NCI-H2227 (cell line): ENCODE measurements around the gene DYNC1H1.

Experiments
- DNase-seq: peaks from one replicate; lab custom pipeline; 2025; ENCODE audit not compliant: unreplicated experiment; lab: John Stamatoyannopoulos, UW

DYNC1H1 gene

DNA sequence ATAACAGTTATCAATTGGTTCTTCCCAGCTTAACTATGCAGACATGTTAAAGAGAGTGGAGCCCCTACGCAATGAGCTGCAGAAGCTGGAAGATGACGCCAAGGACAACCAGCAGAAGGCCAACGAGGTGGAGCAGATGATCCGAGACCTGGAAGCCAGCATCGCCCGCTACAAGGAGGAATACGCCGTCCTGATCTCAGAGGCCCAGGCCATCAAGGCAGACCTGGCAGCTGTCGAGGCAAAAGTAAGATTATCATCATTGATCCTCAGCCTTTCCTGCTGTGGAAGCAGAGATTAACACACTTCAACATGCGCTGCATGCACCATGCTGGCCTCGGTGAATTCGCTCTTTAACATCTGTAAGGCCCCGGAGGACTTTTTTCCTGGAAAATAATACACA is 68.9 kb downstream of the DYNC1H1 start:
- no peak for DNase-seq

DNA sequence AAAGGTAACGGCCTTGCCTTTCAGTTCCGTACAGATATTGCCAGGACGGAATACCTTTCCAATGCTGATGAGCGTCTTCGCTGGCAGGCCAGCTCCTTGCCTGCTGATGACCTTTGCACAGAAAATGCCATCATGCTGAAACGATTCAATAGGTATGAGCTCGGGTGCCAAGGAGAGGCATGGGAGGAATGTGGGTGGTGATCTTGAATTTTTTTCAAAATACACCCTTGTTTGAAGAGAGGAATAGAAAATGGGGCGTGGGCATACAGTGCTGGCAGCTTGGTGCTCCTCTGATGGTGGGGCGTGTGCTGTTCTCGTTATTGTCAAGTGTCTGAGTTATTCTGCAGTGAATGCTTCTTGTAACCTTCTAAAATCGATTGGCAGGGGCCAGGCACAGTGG is 69.9 kb downstream of the DYNC1H1 start:
- DNase-seq = no peak

DNA sequence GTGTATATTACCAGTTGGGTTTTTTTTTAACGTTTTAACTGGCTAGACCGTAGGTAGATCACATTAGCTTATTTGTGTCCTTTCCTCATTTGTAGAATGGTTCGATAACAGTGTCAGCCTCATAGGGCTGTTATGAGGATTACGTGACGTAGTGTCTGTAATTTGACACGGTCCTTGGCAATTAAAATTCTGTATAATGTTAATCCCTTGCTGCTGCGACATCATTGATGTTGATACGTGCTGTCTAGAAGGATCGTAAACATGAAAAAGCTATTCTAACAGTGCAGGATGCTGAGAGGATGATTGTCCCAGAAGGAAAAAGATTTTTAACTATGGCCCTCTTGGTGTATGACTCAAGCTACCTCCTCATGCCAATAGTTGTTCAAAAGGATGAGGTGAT is 71.5 kb downstream of the DYNC1H1 start:
- DNase-seq = no peak

DNA sequence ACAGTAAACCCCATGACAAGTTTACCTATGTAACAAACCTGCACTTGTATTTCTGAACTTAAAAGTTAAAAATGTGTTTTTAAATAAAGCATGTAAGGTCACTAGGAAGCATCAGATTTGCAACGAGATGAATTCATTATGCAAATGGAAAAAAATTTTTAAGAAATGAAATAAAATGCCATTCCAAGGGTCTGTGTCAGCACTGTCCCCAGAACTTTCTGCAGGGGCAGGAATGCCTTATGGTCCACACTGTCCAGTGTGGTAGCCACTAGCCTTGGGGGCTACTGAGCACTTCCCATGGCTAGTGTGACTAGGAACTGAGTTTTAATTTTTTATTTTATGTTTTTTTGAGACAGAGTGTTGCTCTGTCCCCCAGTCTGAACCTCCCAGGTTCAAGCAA is 73.3 kb downstream of the DYNC1H1 start:
- no peak for DNase-seq

DNA sequence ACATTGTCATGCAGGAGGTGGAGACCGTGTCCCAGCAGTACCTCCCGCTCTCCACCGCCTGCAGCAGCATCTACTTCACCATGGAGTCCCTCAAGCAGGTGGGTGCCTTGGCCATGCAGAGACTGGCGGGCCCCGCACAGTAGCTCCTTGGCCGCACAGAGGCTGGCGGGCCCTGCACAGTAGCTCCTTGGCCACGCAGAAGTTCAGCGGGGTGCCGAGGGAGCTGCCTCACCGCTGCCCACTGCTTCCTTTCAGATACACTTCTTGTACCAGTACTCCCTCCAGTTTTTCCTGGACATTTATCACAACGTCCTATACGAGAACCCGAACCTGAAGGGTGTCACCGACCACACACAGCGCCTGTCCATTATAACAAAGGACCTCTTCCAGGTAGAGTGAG is 74.8 kb downstream of the DYNC1H1 start:
- no peak for DNase-seq

DNA sequence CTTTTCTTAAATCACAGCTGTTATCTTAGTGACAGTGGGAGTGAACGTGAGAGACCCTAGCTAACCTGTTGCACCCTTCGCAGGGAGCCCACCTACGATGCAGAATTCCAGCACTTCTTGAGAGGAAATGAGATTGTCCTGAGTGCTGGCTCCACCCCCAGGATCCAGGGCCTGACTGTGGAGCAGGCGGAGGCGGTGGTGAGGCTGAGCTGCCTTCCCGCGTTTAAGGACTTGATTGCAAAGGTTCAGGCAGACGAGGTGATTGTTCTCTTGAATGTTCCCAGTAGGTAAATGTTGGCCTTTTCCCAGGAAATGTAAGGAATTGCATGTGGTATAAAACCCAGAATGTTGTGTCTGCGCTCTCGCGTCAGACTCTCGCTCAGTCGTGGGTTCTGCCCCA is 75.8 kb downstream of the DYNC1H1 start:
- peak; percentile 55 for DNase-seq

DNA sequence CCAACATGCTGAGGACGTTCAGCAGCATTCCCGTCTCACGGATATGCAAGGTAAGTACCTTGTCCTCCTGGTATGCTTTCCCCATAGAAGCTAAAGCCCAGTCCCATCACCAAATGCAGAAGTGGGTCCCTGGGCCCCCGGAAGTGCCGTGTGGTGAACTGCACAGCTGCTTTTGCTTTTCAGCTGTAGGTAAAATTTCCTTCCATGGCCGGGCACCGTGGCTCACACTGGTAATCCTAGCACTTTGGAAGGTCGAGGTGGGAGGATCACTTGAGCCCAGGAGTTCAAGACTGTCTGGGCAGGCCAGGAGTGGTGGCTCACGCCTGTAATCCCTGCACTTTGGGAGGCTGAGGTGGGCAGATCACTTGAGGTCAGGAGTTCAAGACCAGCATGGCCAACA is 78.3 kb downstream of the DYNC1H1 start:
- DNase-seq = no peak

DNA sequence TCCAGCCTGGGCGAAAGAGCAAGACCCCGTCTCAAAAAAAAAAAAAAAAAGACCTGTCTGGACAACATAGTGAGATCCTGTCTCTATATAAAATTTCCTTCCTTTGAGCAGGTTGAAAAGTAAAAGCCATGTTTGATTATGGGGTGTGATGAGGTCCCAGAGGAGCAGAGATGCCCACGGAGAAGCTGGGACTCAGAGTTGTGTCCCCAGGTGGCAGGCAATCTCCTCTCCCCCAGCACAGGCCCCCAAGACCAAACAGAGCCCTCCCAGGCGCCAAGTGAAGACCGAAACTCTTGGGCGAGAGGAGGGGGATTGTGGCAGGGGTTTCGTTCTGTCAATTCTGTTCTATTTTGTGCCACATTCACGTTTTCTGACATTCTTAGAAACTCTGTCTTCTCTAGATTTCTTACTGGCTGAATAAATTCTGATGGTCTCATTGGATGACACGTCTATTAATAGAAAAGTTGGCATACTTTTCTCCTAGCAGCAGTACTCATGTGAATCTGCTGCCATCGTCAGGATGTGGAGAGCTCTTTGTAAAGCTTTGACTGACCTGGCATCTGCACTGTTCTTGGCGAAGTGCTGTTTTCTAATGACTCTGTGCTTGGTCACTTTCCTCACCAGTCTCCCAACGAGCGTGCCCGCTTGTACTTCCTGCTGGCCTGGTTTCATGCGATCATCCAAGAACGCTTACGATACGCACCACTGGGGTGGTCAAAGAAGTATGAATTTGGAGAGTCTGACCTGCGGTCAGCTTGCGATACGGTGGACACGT is 79.1 kb downstream of the DYNC1H1 start:
- DNase-seq = no peak

DNA sequence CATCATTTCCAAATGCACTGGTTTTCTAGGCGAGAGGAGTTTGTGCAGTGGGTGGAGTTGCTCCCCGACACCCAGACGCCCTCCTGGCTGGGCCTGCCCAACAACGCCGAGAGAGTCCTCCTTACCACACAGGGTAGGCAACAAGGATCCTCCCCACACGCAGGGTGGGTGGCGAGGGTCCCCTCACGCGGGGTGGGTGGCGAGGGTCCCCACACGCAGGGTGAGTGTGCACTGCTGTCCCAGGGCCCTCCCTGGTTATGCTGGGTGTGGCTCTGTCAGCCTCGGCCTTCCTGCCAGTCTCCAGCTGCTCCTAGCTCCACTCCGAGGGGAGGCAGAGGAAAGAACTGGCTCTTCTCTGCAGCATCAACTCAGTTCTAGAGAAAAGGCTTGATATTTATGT is 80.2 kb downstream of the DYNC1H1 start:
- no peak for DNase-seq

DNA sequence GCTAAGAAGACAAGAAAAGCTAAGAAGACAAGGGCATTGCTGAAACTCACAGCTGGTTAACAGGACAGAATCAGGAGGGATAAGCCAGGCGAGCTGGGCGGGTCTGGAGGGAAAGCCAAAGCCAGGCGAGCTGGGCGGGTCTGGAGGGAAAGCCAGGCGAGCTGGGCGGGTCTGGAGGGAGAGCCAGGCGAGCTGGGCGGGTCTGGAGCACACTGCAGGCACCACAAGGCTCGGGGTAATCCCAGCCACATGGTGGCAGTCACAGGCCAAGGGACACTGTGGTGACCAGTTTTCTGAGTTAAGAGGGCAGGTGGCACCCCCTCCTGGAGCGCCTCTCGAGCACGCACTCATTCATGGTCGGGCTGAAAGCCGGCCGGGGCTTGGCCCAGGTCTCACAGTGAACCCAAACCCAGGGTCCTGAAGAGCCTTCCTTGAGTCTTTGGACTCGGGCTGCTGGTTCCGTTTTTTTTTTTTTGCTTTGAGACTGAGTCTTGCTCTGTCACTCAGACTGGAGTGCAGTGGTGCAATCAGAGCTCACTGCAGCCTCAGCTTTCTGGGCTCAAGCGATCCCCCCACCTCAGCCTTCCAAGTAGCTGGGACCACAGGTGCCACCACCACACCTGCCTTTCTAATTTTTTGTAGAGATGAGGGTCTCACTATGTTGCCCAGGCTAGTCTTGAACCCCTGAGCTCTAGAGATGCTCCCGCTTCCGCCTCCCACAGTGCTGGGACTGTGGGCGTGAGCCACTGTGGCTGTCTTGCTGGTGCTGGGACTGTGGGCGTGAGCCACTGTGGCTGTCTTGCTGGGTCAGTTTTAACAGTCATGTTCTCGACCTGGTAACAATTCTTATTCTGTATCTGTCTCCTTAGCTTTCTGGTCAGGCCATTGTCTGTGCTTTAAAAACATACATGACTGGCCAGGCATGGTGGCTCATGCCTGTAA is 82.2 kb downstream of the DYNC1H1 start:
- peak; percentile 84 for DNase-seq

DNA sequence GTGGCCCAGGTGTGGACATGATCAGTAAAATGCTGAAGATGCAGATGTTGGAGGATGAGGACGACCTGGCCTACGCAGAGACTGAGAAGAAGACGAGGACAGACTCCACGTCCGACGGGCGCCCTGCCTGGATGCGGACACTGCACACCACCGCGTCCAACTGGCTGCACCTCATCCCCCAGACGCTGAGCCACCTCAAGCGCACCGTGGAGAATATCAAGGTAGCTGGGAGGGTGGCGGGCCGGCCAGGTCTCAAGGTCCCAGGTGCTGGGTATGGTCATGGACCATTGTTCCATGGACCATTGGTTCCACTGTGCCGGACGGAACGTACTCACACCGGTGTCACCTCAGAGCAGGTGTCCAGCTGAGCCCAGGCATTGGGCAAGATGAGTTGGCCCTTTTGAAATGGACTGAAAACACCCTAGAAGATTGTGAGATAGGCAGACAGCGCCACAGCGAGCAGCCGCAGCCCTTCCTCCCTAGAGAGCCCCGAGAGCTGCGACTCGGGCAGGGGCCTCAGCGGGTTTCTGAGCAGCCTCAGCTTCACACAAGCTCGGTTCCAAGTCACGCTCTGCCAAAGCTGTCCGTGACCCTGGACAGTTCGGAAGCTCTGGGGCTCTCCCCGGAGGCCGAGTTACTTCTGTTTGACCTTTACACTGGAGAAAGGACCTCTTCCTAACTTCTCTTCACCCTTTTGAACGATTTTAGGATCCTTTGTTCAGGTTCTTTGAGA is 83.6 kb downstream of the DYNC1H1 start:
- no peak for DNase-seq

DNA sequence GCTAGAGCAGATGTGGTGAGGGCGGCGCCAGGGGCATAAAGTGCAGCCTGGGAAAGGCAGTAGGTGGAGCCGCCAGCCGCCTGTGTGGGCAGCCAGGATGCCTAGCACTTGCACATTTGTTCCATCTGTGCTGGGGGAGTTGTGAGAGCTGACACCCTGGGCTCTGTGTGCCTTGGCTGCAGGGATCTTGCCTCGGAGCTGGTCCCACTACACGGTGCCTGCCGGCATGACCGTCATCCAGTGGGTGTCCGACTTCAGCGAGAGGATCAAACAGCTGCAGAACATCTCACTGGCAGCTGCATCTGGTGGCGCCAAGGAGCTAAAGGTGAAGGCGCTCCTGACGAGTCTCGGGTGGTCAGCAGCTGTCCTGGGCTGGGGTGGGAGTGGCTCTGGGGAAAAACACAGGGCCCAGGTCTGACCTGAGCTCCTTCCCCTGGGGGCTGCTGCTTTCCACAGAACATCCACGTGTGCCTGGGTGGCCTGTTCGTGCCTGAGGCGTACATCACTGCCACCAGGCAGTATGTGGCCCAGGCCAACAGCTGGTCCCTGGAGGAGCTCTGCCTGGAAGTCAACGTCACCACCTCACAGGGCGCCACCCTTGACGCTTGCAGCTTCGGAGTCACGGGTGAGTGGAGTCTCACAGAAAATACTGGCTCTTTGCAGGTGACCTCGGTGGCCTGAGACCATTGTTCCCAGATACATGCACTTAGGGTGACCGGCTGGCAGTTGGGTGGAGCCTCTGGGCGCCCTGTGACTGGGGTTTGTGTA is 85.1 kb downstream of the DYNC1H1 start:
- no peak for DNase-seq

DNA sequence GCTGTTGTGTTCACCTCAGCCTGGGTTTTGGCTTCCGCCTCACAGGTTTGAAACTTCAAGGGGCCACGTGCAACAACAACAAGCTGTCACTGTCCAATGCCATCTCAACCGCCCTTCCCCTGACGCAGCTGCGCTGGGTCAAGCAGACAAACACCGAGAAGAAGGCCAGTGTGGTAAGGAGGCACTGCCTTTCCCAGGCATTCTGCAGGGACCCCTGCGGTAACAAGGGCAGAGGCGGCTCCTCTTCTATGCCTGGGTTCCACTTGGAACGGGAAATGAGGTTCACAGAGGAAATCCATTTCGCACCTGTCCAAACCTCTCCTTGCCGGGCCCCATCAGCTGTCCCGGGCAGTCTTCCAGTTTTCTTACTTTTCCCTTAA is 85.6 kb downstream of the DYNC1H1 start:
- DNase-seq = no peak

DNA sequence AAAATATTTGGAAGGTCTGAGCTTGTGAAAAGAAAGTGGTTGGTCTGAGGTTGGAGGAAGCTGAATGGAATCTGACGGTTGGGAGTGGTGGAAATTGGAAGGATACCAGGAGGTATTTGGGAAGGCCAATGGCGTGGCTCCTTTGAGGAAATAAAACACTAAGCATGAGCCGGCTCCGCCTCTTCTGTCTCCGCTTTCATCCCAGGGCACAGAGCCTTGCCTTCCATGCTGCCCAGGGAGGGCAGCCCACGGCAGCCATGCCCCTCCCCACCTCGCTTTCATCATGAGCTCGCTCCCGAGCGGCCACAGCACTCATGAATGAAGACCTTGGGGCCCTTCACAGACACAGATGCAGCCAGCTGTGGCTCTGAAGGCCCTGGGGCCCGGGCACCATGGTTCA is 86.3 kb downstream of the DYNC1H1 start:
- DNase-seq = no peak

DNA sequence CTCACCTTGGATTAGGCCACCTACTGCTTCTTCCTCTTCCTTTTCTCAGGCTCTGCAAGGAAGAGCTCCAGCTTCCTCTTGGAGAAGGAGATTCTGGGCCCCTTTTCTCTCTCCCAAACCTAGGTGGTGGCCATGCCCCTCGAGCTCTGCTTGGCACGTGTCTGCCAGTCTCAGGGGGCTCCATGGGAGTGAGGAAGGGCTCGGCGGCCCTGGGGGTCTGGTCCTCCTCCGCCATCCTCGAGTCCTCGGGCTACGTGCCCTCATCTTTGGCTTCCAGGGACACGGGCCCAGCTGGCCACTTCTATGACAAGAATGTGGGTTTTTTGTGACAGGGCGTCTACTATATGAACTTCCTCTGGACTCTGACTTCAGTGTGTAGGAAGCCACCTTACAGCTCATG is 88.1 kb downstream of the DYNC1H1 start:
- DNase-seq = no peak

DNA sequence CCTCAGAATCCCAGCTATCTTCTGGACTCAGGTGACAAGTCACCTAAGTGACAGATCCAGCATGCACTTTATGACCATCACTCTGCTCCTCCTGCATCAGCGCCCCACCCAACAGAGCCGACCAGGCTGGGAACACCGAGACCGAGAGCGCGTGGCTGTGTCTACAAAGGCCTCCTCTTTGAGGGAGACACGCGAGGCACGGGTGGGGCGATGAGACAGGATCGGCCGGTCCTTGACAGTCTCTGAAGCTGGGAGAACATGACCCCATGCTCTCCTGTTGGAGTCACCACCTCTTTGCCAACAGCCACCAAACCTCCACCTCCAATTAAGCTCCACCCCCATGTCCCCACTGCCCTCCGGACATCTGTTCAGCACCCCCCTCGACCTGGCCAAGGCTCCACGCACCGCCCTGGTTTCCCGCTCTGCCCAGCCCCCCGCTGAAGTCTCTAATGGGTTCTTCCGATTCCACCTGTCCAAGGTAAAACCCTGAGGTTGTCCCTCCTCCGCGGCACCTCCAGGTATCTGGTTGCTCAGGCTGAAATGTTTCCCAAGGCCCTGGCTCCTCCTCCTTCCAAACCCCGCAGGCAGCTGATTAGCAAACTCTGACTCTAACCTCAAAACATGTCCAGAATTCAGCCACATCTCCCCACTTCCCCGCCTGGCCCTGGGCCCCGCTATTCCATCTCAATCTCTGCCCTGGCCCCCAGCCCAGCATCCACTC is 91.0 kb downstream of the DYNC1H1 start:
- no peak for DNase-seq

DNA sequence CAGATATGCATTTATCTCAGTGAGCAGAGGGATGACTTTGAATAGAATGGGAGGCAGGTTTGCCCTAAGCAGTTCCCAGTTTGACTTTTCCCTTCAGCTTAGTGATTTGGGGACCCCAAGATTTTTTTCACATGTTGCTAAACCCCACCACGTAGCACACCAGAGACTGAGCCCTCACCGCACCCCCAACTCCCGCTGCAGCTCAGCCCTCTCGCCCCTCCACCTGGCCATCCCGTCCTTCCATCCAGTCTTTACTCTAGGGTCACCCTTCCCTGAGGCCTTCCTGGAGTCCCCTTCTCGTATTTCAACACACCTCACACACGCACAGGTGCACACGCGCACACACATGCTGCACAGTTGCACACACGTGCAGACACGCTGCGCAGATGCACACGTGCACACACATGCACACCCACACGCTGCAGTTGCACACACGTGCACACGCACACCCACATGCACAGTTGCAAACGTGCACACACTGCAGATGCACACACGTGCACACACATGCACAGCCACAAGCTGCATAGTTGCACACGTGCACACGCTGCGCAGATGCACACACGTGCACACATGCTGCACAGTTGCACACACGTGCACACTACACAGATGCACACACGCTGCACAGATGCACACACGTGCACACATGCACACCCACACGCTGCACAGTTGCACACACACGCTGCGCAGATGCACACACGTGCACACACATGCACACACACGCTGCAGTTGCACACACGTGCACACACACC is 92.5 kb downstream of the DYNC1H1 start:
- no peak for DNase-seq

DNA sequence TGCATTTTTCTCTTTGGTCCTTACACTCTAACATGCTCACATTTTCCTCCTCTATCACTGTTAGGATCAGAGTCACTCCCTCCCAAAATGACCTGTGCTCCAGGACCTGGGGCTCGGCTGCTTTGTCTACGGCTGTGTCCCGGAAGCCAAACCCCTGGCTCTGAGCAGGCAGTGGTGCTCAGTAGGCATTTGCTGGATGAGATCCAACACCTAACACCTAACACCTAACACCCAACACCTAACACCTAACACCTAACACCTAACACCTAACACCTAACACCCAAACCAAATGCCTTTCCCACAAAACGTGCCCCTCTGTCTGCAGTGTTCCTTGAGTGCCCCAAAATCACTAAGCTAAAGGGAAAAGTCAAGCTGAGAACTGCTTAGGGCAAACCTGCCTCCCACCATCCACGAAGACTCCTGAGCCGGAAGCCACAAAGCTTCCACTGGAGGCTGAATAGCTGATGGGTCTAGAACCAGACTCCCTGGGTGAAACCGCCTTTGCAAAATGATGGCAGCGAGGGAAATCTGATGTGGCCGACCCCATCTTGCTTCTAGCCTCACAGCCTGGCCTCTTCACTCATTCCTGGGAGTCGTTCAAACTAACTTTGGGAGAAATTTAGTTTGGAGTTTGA is 93.2 kb downstream of the DYNC1H1 start:
- no peak for DNase-seq

DNA sequence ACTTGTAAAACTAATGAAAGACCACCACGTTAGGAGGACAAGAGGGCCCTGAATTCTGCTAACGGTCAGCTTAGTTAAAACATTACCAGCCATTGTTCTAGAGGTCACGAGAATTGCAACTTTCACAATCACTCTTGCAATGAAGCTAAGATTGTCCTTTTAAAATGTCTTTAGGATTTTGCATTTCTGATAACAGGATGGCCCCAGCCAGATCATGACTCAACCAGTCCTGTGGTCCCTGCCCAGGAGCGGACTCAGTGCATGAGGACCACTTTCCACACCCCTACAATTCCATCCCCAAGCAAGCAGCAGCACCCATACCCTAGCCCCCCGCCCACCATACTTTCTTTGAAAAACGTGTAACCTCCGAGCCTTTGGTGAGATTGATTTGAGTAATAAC is 93.8 kb downstream of the DYNC1H1 start:
- no peak for DNase-seq
